Islet of Langerhans (tissue), 1 donor: ENCODE data around the gene HDGF.

Experiments used
- FAIRE-seq: peaks from one replicate; lab custom pipeline; 2011; peaks lifted over from hg19 to GRCh38; lab: Jason Lieb, UNC

Gene HDGF

DNA sequence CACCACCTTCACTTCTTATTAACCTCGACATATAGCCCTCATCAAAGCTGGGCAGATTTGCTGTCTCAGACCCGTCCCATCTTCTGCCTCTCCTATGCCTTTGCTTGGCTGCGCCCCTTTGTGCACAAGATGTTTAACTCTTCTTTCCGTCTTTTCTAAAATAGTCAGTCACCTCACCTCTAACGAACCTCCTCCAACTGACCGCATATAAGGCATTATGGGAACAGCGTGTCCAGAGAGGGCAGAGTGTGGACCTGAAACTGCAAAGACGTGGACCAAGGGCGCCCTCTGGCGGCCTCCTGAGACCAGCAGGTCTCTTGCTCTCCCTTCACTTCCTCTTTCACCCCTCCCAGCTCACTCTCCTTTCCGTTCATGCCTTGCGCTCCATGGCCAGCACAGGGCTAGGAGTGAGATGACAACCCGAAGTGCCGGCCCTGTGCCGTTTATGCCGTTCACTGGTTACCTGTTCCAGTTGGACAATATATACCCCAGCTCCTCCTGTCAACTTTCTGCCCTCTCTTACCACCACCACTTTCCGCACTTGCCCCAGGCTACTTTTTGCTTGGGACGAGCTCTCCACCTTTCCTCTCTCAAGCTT is 25.7 kb downstream of the HDGF start:
- no peak for FAIRE-seq

GRCh38 chr1:156721535-156721934 is 29.9 kb downstream of the HDGF start:
- FAIRE-seq: no peak

GRCh38 chr1:156721131-156721530 is 30.3 kb downstream of the HDGF start:
- no peak for FAIRE-seq

DNA sequence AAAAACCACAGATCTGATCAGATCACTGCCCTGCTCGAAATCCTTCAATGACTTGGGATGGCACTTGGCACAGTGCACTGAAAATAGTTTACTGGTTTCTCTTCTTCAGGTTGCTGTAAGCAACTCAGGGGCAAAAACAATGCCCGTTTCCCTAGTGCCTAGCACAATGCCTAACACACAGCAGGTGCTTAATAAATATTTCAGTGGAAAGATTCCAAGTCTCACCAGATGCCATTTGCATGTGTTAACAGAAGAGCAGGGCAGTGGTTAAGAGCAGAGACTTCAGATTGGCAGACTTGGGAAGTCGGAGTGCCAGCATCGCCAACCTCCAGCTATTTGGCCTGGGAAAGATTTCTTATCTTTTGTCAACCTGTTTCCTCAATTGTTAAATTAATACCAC is 34.1 kb downstream of the HDGF start:
- no peak for FAIRE-seq

- no peak for FAIRE-seq
These were observed 36.6 kb downstream of the HDGF start for GRCh38 chr1:156714830-156715229.

DNA sequence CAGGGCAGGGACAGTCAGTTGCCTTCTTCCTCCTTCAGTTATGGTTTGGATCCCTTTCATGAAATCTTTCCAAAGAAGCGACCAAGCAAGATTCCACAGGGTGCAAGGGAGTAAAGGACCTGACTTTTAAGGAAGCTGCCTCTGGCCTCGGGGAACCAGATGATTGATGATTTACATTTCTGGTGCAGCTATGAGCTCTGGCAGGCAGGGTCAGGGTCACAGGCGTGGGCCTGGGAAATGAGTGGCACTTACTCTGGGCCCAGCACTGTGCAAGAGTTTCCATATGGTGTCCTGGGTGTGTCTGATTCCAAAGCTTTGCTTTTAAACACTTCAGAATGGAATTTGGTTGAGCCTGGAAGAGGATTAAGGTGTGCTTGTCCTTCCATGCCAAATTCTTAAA is 38.8 kb downstream of the HDGF start:
- FAIRE-seq: no peak

DNA sequence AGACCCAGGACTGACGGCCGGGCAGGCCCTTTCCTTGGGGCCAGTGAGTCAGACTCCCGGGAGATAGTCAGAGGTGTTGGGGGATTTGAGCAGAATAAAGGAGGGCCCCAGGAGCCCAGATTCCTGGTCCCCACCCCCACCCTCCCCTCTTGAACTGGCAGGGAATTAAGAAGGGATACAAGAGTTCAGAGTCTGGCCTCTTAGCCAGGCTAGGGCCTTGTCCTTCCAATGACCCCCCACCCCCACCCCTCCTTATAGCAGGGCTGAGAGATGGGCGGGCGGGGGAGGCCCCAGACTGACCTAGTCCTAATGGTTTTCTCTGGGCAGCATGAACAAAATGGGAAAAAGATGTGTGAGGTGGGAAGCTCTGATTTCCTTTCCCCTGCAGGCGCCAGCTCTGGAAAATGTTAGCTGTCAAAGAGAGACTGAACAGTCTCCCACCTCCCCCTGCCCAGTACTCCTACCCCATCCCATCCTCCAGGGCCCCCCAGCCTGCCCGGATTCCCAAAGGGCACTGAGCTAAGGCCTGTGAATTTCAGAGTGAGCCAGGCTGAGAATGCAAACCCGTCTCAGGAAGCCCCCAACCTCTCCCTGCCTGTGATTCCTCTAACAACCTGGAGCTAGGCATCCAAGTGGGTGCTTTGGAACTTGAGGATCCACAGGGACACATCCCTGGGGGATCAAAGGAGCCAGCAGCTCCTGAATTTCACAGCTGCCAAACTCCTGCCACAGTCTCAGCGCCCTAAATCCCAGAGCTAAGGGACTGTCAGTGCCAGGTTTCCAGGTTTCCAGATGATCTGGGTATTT is 40.3 kb downstream of the HDGF start:
- FAIRE-seq: no peak

GRCh38 chr1:156709757-156710489 is 41.6 kb downstream of the HDGF start:
- no peak for FAIRE-seq

- no peak for FAIRE-seq
These were observed 42.4 kb downstream of the HDGF start for GRCh38 chr1:156709031-156709430.

GRCh38 chr1:156708218-156708661 is 43.2 kb downstream of the HDGF start:
- FAIRE-seq: no peak

- FAIRE-seq: no peak
These were observed 43.9 kb downstream of the HDGF start for GRCh38 chr1:156707417-156708217.

DNA sequence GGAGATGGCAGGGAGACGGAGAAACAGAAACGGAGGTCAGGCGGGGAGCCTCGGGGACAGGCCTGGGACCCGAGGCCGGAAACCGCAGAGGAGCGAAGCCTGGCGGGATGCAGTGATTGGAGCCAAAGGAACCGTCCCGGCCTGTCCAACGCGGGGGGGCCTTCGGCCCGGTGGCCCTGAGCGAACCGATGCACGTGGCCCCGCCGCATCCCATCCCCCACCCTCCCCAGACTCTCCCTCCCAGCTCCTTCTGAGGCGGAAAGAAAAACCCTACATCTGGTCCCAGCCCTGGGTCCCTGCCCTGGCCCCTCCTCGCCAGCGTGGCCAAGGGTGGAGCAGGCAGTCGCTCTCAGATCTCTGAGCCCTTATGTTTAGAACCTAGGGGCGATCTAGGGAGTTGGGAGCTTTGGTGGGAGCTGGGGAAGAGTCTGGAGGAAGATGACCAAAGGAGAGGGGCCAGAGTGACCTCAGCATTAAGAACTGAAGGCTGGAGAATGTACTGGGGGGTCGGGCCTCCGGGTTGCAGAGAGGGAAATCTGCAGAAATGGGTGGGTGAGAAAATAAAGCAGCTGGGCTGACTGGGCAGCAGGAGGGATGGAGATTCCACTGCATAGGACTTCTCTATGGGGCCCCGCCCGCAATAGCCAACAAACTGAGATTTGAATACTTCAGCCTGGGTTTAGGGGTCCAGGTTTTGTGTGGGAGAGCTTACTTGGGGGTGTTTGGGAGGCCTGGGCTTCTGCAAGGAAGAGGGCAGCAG is 44.6 kb downstream of the HDGF start:
- no peak for FAIRE-seq

- no peak for FAIRE-seq
These were observed 45.4 kb downstream of the HDGF start for GRCh38 chr1:156705918-156706656.

- FAIRE-seq: no peak
These were observed 46.1 kb downstream of the HDGF start, which contains the start of gene CRABP2 for GRCh38 chr1:156705321-156705917. TSS of gene CRABP2 (minus strand) at chr1:156705583. CDS start at chr1:156705446, 137 bp downstream.

DNA sequence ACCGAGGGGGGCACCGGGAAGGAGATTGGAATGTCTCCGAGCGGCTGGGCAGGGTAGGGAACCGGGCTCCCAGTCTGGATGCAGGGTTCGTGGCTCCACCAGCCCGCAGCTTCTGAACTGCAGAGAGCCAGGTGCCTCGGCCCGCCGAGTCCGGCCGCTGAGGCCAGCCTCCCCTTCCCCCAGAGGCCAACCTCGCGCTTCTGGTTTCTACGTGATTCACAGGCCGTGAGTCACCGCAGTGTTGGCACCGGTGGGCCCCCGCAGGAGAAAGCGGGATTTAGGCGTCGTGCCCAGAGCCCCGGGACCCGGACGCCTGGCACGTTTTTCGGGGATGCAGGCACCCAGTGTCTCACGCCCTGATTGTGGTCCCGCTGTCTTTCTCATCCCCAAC is 46.5 kb downstream of the HDGF start:
- no peak for FAIRE-seq

GRCh38 chr1:156704166-156704711 is 47.2 kb downstream of the HDGF start:
- no peak for FAIRE-seq

- FAIRE-seq: no peak
These were observed 47.7 kb downstream of the HDGF start for GRCh38 chr1:156703741-156704140.

DNA sequence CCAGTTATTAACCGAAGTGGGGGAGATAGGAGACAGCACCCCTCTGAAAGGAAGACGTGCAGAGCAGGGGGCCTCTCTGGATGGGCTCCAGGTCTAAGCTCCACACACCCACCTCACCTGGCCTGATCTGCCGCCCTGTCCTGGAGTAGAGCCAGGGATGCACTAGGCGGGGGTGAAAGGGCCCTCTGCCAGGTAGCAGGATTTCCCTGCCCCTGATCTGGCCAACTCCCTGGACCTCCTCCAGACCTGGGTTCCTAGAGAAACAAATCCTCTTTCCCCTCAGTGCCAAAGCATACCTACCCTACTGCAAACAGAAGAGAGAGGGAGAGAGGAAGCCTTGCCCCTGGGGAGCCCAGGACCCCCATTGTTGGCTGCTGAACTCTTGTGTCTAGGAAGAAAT is 48.1 kb downstream of the HDGF start:
- FAIRE-seq: no peak

DNA sequence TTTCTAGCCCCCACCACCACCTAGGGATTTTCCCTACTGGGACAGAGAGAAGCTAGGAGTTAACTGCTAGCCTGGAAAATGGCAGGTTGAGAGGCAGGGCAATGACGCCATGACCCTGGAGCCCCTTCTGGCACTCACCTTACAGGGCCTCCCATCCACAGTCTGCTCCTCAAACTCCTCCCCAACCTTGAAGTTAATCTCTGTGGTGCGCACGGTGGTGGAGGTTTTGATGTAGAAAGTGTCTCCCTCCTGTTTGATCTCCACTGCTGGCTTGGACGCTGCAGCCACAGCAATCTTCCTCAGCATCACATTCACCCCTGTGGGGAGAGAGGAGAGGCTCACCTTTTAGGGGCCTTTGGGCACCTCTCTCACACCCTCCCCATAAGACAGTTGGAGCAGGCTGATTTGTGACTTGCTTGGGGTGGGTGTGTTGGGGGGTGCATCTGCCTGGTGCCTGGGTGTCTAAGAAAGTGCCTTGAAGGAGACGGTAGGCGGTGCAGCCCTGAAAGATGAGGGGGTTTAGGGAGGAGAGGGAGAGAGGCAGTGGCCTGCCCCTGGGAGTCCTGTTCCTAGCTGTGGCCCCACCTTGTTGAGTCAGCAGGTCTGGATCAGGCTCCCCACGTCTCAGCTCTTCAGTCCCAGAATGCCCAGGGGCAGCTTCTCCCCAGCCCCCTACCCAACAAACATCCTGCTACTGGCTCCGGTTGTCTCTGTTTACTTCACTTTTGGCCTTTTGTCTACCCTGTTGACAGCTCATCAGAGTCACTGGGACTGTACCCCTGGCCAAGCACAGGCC is 50.5 kb downstream of the HDGF start:
- FAIRE-seq: no peak
